ENCODE measurements around the gene WBP4. TPM values are rescaled to one million over a fixed set of nuclear protein-coding genes. Genes with fewer than 3 reads are reported as not detected.

The WBP4 gene
- polyA plus RNA-seq, 1 of the 3 experiments (the other 2 are of a cell fraction) = 6.4 TPM

GRCh38 chr13:41018602-41018948 lies 42.7 kb upstream of the WBP4 start:
- Histone ChIP-seq H3K36me3 (replicated peaks in 1 of 2; ENCODE audit: control insufficient read depth in 1 of 2, insufficient read depth in 2 of 2, low read length in 1 of 2) (no peaks in the 10 kb centered on the region), H3K9me3 (no peaks in the 10 kb centered on the region), H3K27ac (ENCODE audit: low read depth in 2 of 2, low read length in 1 of 2) (no peak overlapping the region), H3K79me2 (ENCODE audit: insufficient read depth) (peaks cover 15% of the 10 kb centered on the region), H2AFZ (ENCODE audit: low read depth) (no peak overlapping the region; the same call in 1 of the 2 replicates), H3K9ac (no peak overlapping the region), H3K4me1 (ENCODE audit: control insufficient read depth in 1 of 2, insufficient read depth in 2 of 2, low read depth in 1 of 2, low read length in 1 of 2) (peaks cover 0 to 11% of the 10 kb centered on the region in 2 experiments; a peak in 2 of 4 replicates), H4K20me1 (ENCODE audit: insufficient read depth) (no peaks in the 10 kb centered on the region; the same call in 1 of the 2 replicates), H3K9me2 (no peaks in the 10 kb centered on the region), H3K4me2 (no peak overlapping the region), H3F3A (replicated peaks; ENCODE audit: insufficient read depth) (peaks cover 11% of the 10 kb centered on the region), H3K27me3 (ENCODE audit: insufficient read depth) (no peaks in the 10 kb centered on the region), H3K4me3 (ENCODE audit: low read depth in 2 of 2, low read length in 1 of 2) (no peak overlapping the region)
- WGBS (ENCODE audit: low lambda C conversion rate) = 78% methylated on average over 1 of the region's 1 CpG
- no peak for DNase-seq
- TF ChIP-seq, protein P1, sequence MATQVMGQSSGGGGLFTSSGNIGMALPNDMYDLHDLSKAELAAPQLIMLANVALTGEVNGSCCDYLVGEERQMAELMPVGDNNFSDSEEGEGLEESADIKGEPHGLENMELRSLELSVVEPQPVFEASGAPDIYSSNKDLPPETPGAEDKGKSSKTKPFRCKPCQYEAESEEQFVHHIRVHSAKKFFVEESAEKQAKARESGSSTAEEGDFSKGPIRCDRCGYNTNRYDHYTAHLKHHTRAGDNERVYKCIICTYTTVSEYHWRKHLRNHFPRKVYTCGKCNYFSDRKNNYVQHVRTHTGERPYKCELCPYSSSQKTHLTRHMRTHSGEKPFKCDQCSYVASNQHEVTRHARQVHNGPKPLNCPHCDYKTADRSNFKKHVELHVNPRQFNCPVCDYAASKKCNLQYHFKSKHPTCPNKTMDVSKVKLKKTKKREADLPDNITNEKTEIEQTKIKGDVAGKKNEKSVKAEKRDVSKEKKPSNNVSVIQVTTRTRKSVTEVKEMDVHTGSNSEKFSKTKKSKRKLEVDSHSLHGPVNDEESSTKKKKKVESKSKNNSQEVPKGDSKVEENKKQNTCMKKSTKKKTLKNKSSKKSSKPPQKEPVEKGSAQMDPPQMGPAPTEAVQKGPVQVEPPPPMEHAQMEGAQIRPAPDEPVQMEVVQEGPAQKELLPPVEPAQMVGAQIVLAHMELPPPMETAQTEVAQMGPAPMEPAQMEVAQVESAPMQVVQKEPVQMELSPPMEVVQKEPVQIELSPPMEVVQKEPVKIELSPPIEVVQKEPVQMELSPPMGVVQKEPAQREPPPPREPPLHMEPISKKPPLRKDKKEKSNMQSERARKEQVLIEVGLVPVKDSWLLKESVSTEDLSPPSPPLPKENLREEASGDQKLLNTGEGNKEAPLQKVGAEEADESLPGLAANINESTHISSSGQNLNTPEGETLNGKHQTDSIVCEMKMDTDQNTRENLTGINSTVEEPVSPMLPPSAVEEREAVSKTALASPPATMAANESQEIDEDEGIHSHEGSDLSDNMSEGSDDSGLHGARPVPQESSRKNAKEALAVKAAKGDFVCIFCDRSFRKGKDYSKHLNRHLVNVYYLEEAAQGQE (IDR thresholded peaks at IDR 0.05; ENCODE audit: low read depth, low read length) = no peak
- TF ChIP-seq ELF1 (IDR thresholded peaks at IDR 0.05) (no peak), RCOR1 (IDR thresholded peaks at IDR 0.05; ENCODE audit: low read length) (no peak), RXRA (IDR thresholded peaks at IDR 0.05; ENCODE audit: borderline replicate concordance, low read depth) (no peak), USF1 (IDR thresholded peaks at IDR 0.05; ENCODE audit: borderline replicate concordance, low read depth) (no peak), MEF2A (IDR thresholded peaks at IDR 0.05; ENCODE audit: borderline replicate concordance, low read depth) (no peak), NFIC (IDR thresholded peaks at IDR 0.05; ENCODE audit: borderline replicate concordance) (no peak), RFX5 (IDR thresholded peaks at IDR 0.05; ENCODE audit: low read length) (no peak), SMC3 (IDR thresholded peaks at IDR 0.05; ENCODE audit: low read depth, low read length) (no peak), FOSL2 (IDR thresholded peaks at IDR 0.05; ENCODE audit: borderline replicate concordance, low read depth) (no peak)
- TF ChIP-seq, protein P2, sequence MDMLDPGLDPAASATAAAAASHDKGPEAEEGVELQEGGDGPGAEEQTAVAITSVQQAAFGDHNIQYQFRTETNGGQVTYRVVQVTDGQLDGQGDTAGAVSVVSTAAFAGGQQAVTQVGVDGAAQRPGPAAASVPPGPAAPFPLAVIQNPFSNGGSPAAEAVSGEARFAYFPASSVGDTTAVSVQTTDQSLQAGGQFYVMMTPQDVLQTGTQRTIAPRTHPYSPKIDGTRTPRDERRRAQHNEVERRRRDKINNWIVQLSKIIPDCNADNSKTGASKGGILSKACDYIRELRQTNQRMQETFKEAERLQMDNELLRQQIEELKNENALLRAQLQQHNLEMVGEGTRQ (IDR thresholded peaks at IDR 0.05; ENCODE audit: borderline replicate concordance, low read depth, low read length) = no peak
- ChIA-PET POLR2A (interaction anchor here (0.5 kb wide), 1 partner anchor 134 kb away, joined by 5 read pairs; no protein-coding TSS in a partner anchor), CTCF (interaction anchor here (1.7 kb wide), 1 partner anchor 26 kb away, joined by 8 read pairs; no protein-coding TSS in a partner anchor)

DNA sequence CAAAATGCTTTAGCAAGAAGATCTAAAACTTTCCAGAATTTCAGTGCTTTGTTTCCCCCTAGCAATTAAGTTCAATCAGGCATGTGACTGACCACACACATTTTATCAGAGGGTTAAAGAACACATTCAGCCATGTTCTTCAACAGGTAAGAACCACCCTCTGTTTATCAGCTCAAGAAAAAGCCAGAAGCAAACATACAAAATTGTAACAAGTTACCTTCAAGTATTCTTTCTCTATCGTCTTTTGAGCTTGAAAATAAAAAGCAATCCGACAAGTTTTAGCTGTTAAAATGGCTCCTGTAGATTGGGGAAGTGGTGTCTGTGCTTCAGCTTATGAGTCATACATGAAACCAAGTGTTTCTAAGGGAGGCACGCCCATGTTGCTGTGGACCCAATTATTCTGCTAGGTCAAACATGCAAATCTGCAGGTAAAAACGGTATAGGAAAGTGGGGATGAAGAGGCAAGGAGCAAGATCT lies 42.3 kb upstream of the WBP4 start, which contains the start of gene ELF1:
Gene ELF1 (minus strand): TSS at position 306 of the 477 bp plus-strand sequence. CDS start 37,262 bp downstream, outside the sequence.
- POLR2A ChIA-PET = interaction anchor here (0.5 kb wide), 1 partner anchor 135 kb away, joined by 5 read pairs; no protein-coding TSS in a partner anchor

More for the DNA sequence above, 42.3 kb upstream of the WBP4 start, which contains the start of gene ELF1:
- Histone ChIP-seq H2AFZ (ENCODE audit: low read depth) (no peak within 1 kb of the TSS; the same call in 1 of the 2 replicates), H3K4me1 (ENCODE audit: control insufficient read depth in 1 of 2, insufficient read depth in 2 of 2, low read depth in 1 of 2, low read length in 1 of 2) (peaks cover 0 to 11% of the 10 kb centered on the region in 2 experiments; a peak in 2 of 4 replicates), H3K27me3 (ENCODE audit: insufficient read depth) (no peaks in the 10 kb centered on the region), H3K9ac (no peak within 1 kb of the TSS), H3K9me3 (no peaks in the 10 kb centered on the region), H3K4me3 (ENCODE audit: low read depth in 2 of 2, low read length in 1 of 2) (no peak within 1 kb of the TSS), H3K79me2 (ENCODE audit: insufficient read depth) (peaks cover 15% of the 10 kb centered on the region; the same call in 1 of the 2 replicates), H3K36me3 (replicated peaks in 1 of 2; ENCODE audit: control insufficient read depth in 1 of 2, insufficient read depth in 2 of 2, low read length in 1 of 2) (no peaks in the 10 kb centered on the region), H3F3A (replicated peaks; ENCODE audit: insufficient read depth) (peaks cover 11% of the 10 kb centered on the region), H4K20me1 (ENCODE audit: insufficient read depth) (no peaks in the 10 kb centered on the region; the same call in 1 of the 2 replicates), H3K4me2 (no peak within 1 kb of the TSS), H3K27ac (ENCODE audit: low read depth in 2 of 2, low read length in 1 of 2) (no peak within 1 kb of the TSS; a peak in 1 of 4 replicates), H3K9me2 (no peaks in the 10 kb centered on the region)
- CTCF ChIA-PET = interaction anchor here (1.7 to 2.0 kb wide), 2 partner anchors 8 to 26 kb away, joined by 5 to 8 read pairs; no protein-coding TSS in a partner anchor
- WGBS (ENCODE audit: low lambda C conversion rate) = 67% methylated on average over 4 of the region's 4 CpGs
- no peak for DNase-seq
- no peak for TF ChIP-seq ZBTB33 (IDR thresholded peaks at IDR 0.05; ENCODE audit: borderline replicate concordance, low read depth)
- peak; percentile 41; the same call in 1 of the 2 replicates for TF ChIP-seq FOSL2 (IDR thresholded peaks at IDR 0.05; ENCODE audit: borderline replicate concordance, low read depth)
